ENCODE measurements around the gene RPS16.

The RPS16 gene

DNA sequence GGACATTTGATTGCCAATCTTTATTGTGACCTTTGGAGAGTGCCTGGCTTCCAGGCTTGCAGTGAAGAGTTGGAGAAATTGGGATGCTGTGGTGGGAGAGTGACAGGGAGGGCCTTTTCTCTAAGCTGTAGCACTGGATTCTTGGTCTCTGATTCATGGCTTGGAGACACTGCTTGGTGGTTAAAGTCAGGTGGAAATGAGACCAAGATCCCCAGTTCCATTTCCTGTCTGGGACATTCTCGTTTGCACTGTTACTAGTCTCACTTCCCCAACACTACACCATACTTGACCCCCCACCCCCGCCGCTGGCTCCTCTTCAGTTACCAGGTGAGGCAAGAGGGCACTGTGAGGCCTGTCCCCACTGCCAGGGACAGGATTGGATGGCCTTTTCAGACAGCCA lies 12.5 kb upstream of the RPS16 start:
- no peak for DNase-seq

DNA sequence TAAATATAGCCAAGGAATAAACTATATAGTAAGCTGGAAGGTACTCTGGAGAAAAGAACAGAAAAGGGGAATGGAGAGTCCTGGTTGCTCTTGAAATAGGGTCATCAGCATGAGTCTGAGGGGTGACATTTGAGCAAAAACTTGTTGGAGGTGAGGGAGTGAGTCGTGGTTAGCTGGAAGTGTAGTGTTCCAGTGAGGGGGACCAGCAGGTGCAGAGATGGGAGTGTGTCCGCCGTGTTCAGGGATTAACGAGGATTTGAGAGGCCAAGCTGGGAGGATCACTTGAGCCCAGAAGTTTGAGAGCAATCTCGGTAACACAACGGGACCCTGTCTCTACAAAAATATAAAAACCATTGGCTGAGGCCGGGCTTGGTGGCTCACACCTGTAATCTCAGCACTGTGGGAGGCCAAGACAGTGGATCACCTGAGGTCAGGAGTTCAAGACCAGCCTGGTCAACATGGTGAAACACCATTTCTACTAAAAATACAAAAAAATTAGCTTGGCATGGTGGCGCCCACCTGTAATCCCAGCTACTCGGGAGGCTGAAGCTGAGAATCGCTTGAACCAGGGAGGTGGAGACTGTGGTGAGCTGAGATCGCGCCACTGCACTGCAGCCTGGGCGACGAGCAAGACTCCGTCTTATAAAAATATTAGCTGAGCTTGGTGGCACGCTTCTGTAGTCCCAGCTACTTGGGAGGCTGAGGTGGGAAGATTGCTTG lies 10.8 kb upstream of the RPS16 start:
- no peak for DNase-seq

DNA sequence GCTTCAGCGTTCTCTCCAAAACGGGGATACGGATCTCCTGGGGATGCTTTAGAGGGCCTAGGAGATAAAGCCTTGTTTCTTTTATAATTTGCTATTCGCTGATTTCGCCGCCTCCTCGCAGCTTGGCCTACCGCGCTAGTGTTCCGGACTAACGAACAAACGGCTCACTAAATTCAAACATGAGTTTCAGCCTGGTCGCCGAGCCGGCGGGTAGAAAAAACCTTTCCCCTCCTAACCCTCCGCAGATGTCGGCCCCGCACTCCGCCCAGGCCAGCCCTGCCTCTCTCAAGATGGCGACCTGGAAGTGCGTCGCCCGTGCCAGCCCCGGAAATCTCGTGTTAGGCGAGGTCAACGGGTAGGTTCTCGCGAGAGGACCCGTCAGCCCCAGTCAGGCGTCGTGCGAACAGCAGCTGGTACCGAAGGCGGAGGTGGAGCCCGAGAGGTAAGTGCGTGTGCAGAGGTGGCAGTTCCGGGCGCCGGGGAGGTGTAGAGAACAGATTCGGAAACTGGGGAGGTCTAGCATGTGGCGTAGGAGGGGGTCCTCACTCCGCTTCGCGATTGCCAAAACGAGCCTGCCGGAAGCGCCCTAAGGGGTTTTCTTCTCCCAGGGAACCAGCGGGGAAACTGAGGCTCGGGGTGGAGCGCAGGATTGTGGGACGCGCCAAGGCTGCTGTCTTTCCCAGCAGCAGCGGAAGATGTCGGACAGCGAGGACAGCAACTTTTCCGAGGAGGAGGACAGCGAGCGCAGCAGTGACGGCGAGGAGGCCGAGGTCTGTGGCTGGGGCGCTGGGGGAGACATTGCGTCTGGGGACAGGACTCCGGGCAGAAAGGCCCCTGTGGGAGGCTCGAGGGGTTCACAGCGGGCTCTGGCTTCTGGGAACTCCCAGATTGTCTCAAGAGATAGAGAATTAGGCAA lies 9.7 kb upstream of the RPS16 start, which contains the start of gene SUPT5H:
TSS of gene SUPT5H (plus strand) at position 387 of the 916 bp plus-strand sequence. CDS start at position 696, 309 bp downstream.
- peak; percentile 95 to 99 (median 98) for DNase-seq

DNA sequence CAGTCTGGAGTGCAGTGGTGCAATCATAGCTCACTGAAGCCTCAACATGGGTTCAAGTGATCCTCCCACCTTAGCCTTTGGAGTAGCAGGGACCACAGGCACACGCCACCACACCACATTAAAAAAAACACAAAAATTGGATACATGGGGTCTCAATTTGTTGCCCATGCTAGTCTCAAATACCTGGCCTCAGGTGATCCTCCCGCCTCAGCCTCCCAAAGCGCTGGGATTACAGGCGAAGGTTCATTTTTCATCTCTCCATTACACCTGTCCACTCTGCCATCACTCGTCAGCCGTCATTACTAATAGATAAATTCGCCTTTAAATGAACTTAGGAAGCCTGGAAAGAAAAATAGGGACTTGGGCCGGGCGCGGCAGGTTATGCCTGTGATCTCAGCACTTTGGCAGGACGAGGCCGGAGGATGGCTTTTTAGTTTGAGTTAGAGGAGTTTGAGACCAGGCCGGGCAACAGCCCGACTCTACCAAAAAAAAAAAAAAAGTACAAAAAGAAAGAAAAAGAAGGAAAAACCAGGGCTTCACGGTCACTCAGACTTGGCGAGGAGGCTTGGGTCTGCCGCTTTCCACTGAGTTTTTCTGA lies 8.9 kb upstream of the RPS16 start:
- DNase-seq: peak in 1 of 3 experiments; percentile 30

DNA sequence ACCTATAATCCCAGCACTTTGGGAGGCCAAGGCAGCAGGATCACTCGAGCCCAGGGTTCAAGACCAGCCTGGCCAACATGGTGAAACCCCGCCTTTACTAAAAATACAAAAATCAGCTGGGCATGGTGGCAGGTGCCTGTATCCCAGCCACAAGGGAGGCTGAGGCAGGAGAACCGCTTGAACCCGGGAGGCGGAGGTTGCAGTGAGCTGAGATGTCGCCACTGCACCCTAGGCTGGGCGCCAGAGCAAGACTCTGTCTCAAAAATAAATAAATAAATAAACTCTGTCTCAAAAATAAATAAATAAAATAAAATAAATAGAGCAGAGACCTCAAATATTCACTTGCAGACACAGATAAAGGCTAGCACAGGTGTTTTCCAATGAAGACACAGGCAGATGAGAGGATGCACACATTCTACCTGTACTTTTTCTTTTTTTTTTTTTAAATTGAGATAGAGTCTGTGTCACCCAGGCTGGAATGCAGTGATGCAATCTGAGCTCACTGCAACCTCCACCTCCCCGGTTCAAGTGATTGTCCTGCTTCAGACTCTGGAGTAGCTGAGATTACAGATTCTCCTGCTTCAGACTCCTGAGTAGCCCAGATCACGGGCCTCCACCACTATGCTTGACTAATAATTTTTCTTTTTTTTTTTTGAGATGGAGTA lies 2.7 kb upstream of the RPS16 start:
- DNase-seq: no peak

DNA sequence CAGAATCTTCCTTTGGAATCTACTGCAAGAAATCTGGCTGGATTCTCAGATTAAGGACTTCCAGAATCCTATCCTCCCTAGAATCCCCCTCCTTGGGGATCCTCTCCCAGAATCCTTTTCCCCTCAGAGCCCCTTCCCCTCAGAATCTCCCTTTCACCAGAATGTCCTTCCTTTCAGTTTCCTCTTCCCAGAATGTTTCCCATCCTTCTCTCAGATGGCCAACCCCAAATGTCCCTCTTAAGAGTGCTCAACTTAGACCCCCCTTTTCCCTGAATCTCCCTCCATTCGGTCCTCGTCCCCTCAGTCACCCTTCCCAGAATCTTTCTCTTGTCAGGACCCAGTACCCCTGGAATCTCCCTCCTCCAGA lies 584 bp upstream of the RPS16 start:
- DNase-seq: no peak

DNA sequence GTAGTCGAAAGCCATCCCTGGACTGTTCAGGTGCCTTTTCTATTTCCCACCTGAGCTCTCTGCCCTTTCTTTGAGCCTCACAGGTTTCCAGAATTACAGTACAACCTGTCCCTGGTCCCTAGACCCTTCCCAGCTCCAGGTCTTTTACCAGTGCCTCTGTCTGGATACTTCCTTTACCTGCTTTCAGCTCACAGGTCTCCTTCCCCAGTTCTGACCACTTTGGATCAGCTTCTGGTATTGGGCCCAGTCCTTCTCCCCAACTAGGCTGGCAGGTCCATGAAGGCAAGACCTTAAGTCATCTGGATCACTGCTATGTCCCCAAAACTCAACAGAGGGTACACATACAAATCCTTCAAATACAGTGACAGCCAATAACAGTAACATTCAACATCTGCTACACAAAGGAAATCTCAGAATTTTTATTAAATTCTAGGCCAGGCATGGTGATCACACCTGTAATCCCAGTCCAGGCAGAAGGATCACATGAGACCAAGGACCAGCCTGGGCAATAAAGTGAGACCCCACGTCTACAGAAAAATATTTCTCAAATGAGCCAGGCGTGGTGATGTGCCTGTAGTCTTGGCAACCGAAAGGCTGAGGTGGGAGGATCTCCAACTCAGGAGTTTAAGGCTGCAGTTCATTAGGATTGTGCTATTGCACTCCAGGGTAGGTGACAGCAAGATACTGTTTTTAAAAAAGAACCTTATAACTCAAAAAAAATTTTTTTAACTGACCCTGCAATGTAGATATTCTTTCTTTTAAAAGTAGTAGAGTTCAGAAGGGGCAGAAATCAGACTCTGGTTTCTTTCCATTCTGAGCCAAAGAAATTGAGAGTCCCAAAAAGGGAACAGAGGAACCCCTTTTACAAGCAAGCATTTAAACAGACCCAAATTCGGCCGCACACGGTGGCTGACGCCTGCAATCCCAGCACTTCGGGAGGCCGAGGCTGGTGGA lies 1.3 kb downstream of the RPS16 start:
- no peak for DNase-seq

DNA sequence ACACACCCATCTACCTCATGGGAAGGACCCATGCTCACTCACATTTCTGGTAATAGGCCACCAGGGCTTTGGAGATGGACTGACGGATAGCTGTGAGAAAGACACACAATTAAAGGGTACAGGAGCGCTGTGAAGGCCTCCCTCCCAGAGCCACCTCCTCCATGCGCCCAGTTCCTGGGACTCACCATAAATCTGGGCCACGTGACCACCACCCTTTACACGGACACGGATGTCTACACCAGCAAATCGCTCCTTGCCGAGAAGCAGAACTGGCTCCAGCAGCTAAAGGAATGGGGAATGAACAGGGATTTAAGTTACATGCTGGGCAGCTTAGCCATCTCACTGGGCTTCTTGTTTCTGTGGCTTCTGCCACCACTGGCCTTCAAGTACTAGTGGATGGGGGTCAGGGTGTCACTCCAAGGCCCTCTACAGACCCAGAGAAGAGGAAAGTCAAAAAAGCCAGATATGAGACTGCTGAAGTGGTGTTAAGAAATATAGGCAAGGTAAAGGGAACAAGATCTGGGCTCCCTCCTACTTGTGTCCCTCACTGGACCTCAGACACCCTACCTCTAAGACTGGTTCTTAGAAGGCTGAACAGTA lies 2.2 kb downstream of the RPS16 start:
- DNase-seq: no peak

DNA sequence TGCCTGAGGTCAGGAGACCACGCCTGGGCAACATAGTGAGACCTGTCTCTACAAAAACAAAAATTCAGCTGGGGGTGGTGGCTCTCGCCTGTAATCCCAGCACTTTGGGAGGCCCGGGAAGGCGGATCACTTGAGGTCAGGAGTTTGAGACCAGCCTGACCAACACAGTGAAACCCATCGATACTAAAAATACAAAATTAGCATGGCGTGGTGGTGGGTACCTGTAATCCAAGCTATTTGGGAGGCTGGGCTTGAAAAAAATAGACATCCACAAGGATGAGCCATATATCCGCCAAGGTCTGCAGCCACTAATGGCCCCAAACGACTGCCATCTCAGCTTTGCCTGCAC lies 3.1 kb downstream of the RPS16 start:
- no peak for DNase-seq

DNA sequence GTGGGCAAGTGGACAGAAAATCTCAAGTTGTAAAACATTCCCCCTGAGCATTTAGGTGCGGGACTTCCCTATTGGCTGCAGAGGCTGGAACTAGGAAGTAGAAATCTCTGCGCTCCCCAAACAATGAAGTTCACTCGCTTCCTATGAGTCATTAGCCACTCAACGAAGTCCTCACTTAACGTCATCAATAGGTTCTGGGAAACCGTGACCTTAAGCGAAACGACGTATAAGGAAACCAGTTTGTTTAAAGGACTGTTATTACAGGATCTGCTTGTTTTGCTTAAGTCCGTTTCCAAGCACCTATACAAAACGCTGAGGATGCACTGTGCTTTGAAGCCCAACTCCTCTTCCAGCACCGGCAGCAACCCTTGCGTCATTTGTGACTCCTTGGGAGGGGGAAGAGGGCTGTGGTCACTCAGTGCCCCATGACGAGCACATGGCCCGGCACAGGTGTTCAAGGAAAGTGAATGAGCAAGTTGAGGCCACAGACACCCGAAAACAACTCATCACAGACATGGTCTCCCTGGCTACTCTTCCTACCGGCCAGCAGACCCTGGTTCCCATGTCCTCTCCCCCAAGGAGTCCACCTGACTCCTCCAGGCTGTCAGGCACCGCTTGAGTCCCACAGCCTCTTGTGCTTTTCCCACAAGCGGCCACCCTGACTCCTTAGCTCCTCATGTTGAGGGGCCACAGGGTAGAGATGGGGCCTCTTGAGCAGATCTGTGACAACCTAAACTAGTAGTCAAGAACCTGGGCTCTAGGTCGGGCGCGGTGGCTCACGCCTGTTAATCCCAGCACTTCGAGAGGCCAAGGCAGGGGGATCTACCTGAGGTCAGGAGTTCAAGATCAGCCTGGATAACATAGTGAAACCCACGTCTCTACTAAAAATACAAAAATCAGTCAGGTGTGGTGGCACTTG lies 4.8 kb downstream of the RPS16 start:
- no peak for DNase-seq

DNA sequence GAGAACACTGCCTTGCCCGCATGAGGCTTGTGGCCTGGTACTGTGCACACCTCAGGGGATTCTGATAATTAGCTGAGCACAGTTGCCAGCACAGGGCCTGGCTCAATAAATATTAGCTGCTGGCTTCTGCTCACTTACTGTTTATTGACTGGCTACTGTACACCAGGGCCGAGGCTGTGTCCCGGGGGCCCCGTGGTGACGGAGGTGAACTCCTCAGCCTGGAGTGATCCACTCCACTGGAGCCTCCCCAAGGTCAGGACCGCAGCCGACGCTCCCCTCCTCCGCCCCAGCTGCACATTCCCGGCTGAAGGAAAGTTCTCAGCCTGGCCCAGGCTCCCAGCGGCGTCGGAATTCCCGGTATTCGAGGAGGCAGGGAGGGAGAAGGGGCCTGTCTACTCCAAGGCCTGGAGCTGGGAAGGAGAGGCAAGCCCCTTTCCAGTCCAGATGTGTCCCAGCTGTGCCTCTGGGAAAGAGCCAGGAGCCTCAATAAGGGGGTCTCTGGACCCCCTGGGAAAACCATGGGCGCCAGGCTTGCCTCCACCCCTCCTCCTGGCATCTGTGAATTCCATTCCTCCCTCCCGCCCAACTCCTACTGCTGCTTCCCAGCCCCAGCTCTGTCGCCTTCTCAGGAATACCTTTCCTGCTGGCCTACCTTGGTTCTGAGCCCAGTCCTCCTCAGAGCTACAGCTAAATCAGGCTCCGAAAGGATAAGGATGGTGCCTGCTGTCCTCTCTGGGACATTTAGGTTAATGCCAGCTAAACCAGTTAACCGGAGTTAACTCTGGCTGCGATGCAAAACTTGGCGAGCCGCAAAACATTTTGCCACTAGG lies 7.3 kb downstream of the RPS16 start:
- DNase-seq: no peak

DNA sequence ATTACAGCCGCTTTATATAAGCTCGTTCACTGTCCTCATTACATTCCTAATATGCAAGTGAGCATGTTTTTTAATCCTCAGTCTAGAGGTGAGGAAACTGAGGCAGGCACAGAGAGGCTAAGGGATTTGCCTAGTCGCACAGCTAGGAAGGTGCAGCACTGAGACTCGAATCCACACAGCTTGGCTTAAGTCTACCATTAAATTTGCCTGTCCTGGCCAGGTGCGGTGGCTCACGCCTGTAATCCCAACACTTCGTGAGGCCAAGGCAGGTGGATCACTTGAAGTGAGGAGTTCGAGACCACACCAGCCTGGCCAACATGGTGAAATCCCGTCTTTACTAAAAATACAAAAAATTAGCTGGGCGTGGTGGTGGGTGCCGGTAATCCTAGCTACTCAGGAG lies 8.0 kb downstream of the RPS16 start:
- no peak for DNase-seq

DNA sequence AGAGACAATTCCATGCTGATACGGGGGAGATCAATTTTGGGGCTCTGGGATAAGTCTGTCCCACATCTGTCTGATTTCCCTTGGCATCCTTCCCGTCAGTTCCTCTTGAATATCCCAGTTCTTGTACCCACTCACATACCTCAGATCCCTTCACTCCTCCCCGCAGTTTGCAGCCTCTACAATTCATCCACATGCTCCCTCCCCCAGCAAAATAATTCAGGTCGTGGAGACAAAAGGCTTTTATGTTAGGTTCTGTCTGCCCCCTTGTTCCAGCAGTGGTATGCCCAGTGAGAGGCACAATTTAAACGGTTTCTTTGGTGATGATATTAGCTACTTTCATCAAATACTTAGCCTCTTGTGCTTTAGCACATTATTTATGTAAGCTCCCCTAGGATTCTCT lies 9.6 kb downstream of the RPS16 start:
- DNase-seq: no peak

DNA sequence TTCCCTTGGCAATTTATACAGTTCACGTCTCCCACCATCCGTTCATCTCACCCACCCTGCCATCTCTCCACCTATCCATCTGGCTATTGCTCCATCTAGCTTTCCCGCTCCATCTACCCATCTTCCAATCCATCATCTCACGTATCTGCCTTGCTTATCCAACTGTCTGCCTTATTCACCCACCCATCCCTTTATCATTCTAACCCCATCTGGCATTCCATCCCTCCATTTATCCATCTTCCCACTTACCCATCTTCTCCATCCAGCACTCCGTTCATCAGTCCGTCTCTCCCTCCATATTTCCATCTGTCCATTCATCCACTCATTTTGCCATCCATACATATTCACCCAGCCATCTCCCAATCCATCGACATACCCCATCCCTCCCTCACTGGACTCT lies 10.0 kb downstream of the RPS16 start:
- DNase-seq: no peak

DNA sequence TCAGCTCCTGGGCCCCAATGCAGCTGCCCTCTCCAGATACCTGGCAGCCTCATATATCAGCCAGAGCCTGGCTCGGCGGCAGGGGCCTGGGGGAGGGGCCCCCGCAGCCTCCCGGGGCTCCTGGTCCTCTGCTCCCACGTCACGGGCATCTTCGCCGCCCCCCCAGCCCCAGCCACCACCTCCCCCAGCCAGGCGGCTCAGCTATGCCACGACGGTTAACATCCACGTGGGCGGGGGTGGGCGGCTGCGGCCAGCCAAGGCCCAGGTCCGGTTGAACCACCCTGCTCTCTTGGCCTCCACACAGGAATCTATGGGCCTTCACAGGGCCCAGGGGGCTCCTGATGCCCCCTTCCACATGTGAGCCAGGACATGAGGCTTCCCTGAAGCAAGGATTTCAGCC lies 10.8 kb downstream of the RPS16 start:
- DNase-seq: no peak

DNA sequence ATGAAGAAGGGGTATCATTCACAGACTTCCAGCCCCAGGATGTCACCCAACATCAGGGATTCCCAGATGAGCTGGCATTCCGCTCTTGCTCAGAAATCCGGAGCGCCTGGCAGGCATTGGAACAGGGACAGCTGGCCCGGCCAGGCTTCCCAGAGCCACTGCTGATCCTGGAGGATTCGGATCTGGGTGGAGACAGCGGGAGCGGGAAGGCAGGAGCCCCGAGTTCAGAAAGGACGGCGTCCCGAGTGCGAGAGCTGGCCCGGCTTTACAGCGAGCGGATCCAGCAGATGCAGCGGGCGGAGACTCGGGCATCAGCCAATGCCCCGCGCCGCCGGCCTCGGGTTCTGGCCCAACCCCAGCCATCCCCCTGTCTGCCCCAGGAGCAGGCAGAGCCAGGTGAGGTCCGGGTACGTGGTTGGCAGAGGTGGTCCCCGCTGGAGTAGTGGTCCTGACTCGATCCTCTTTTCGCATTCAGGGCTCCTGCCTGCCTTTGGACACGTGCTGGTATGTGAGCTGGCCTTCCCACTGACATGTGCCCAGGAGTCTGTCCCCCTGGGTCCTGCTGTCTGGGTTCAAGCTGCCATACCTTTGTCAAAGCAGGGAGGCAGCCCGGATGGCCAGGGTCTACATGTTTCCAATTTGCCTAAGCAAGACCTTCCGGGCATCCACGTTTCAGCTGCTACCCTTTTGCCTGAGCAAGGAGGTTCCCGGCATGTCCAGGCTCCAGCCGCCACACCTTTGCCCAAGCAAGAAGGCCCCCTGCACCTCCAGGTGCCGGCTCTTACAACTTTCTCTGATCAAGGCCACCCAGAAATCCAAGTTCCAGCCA lies 12.3 kb downstream of the RPS16 start:
- no peak for DNase-seq

DNA sequence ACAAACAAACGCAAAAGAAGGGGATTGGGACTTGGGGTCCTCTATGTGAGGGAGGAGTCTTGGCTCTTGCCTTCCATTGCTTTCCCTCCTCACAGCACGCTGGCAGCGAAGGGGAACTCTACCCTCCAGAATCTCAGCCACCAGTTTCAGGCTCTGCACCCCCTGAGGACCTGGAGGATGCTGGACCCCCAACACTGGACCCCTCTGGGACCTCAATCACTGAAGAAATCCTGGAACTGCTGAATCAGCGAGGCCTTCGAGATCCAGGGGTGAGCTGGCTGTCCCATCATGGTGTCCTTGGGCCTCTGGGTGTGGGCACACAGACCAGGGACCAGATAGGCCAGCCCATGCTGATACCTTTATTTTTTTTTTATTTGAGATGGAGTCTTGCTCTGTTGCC lies 13.7 kb downstream of the RPS16 start:
- DNase-seq: no peak

DNA sequence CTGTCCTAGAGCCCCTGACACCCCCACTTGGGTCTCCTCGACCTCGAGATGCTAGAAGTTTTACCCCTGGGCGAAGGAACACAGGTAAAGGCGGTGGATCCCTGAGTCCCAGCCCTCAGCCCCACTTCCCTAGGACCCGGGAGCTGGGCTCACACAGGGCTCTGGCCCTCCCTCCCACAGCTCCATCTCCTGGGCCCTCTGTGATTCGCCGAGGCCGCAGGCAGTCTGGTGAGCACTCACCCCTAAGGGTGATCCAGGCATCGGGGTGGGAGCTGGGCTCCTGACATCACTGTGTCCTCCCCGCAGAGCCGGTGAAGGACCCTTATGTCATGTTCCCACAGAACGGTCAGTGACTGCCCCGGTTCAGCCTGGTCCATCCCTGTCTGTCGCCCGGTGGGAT lies 15.0 kb downstream of the RPS16 start:
- DNase-seq: no peak

DNA sequence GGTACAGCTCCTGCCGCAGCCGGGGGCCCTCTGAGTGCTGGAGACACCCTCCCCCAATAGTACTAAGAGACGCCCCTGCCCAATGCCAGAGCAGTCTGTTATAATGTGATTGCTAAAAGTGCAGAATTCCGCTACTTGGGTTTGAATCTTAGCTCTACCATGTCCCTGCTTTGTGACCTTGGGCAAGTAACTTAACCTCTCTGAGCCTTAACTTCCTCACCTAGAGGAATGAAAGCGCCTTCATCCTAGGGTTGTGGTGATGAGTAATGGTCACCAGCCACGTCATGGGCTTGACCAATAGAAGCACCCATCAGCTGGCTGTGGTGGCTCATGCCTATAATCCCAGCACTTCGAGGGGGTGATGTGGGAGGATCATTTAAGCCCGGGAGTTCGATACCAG lies 16.7 kb downstream of the RPS16 start:
- no peak for DNase-seq
